HG03108 (cell line): Measurements from ENCODE around the gene RASGRP3.

Experiments
- ATAC-seq: cut with Tn5 transposase; IDR thresholded peaks from one replicate; pipeline ENCODE4 v1.9.1; 2021; ENCODE audit warnings: moderate library complexity; ENCODE audit not compliant: unreplicated experiment

RASGRP3 gene

GRCh38 chr2:33491441-33492084, 15.1 kb downstream of the RASGRP3 start:
- no peak for ATAC-seq

- no peak for ATAC-seq
Measured at GRCh38 chr2:33492399-33493134, 16.1 kb downstream of the RASGRP3 start.

DNA sequence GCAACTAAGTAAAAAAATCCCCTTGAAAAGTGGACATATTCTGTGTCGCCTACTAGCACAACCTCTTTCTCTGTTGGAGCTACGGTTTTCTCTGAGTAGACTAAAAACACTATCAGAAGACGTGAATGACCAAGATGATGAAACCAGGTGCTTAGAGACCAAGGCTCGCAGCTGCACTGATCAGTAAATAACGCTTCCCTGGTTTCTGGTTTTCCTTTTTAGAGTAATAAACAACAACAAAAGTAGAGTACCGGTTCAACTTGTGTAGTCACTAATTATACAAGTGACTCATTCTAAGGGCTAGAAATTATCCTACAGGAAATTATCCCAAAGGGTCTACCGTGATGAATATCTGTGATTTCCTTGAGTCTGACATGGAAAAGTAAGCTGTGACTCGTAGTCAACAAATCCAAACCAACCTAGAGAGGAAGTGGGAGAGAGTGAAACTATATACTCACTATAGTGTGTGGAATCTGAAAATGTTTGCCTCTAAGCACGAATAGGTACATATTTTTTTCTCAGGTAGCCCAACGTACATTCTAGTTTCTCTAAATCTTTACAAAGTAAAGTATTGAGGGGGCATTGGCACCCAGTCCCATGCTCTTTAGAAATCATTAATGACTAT, 17.8 kb downstream of the RASGRP3 start:
- ATAC-seq, result peak; percentile 47

DNA sequence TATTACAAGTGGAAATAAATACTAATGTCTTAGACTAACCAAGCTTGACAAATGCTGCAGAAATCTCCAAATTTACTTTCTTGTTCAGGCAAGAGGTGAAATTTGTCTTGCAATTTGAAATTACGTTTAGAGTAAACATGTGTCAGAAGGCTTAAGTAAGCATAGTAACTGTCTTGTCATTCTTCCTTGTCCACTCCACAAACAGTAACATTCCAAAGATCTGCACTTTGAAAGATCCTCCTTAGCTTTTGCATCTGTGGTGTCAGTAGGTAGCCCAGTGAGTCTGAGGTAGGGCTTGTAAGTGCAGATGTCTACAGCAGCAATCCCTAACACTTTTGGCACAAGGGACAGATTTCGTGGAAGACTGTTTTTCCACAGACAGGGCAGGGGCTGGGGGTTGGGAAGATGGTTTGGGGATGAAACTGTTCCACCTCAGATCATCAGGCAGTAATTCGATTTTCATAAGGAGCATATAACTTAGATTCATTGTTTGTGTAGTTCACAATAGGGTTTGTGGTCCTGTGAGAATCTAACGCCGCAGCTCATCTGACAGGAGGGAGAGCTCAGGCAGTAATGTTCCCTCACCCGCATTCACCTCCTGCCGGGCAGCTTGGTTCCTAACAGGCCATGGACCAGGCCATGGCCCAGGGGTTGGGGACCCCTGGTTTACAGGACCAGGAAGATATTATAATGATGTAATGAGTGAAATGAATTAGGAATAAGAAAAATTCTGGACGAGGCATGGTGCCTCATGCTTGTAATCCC, 18.6 kb downstream of the RASGRP3 start:
- no peak for ATAC-seq

GRCh38 chr2:33495683-33496082, 19.2 kb downstream of the RASGRP3 start:
- ATAC-seq, result no peak

DNA sequence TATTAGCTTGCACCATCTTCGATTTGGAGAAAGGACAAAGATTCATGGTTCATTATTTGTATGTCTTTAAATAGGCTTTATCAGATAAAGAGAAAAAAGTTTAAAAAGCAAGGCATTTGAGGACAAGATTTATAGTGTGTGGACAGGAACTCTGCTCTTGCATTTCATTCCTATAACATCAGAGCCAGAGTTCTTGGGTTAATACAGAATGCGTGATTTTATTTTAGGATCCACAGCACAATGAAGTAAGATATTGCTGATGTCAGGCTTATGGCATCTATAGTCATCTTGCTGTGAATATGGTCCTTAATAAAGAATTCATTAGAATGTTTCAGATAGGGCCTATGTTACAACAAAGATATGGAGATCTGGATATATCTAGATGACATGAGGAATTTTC, 19.7 kb downstream of the RASGRP3 start:
- no peak for ATAC-seq

- no peak for ATAC-seq
Measured at GRCh38 chr2:33496726-33497125, 20.3 kb downstream of the RASGRP3 start.

DNA sequence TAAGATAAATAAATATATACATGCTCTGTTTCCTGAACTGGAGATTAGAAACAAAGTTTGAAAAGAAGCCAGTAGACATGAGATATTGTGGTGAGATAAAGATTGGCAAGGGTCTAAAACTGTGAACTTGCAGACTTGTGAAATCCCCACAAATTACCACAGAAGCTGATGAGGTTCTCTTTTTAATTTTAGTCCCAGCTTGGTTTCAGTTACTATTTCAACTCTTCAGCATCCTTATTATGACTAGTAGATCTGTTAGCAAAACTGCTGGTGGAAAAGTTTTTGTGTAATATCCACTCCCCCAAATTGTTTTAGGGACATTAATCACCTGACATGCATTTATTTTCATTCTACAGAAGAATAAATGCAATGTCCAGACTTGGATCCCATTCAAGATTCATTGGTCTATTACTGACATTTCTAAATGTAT, 20.8 kb downstream of the RASGRP3 start:
- ATAC-seq, result peak; percentile 42

- ATAC-seq, result no peak
Measured at GRCh38 chr2:33498291-33498956, 22.0 kb downstream of the RASGRP3 start.

GRCh38 chr2:33500177-33500576, 23.7 kb downstream of the RASGRP3 start:
- no peak for ATAC-seq

DNA sequence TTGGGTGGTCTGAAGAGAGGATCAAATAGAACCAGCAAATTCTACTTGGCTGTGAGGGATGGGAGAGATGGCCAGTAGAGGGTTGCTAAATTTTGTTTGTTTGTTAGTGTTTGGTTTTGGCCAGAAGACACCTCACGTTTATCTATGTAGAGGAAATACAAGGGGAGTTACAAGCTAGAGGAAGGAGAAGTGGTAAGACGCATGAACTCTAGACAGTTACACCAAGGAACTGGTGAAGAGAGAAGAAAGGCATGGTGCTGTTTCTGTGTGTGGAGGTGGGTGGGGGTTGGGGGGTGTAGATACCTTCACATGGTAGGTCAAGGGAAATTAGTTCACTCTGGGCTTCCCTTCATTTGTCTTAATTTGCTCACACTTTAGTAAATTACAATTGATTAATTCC, 25.6 kb downstream of the RASGRP3 start:
- ATAC-seq, result no peak

- no peak for ATAC-seq
Measured at GRCh38 chr2:33503002-33503401, 26.6 kb downstream of the RASGRP3 start.

DNA sequence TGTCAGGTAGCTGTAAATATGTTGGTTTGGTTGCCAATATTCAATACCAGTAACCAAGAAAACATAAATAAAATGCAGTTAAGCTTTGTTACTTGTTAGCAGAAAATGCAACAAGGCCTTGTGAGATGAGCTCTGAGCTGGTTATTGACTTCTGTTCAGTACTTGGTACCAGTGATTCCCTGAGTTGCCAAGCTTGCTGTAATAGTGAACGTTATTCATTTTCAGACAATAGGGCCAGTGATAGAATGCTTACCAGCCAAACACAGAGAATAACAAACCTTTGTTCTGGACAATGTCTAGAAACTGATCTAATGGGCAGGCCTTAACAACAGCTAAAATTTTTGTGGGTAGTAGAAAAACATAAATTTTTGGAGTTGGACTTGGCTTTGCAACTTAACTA, 29.5 kb downstream of the RASGRP3 start:
- ATAC-seq, result no peak

- ATAC-seq, result no peak
Measured at GRCh38 chr2:33509908-33510585, 33.6 kb downstream of the RASGRP3 start.

DNA sequence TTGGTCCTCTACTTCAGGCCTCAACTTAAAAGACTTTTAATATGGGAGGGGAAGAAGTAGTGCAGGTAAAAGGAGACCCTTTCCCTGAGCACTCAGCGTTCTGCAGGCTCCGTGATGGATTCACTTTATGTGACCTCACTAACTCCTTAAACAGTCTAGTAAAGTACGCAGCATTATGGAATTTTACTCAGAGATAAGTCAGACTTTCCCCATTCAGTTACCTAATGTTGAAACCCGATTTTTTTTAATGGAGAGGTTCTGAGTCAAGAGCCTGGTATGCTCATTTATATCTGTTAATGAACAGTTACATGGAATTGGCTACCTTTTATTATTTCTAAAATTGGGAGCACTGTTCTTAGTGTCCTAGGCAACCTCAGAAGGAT, 34.1 kb downstream of the RASGRP3 start:
- ATAC-seq, result no peak

- no peak for ATAC-seq
Measured at GRCh38 chr2:33511141-33511540, 34.7 kb downstream of the RASGRP3 start.

GRCh38 chr2:33512112-33512511, 35.7 kb downstream of the RASGRP3 start:
- ATAC-seq, result no peak

GRCh38 chr2:33513480-33513879, 37.0 kb downstream of the RASGRP3 start:
- no peak for ATAC-seq

DNA sequence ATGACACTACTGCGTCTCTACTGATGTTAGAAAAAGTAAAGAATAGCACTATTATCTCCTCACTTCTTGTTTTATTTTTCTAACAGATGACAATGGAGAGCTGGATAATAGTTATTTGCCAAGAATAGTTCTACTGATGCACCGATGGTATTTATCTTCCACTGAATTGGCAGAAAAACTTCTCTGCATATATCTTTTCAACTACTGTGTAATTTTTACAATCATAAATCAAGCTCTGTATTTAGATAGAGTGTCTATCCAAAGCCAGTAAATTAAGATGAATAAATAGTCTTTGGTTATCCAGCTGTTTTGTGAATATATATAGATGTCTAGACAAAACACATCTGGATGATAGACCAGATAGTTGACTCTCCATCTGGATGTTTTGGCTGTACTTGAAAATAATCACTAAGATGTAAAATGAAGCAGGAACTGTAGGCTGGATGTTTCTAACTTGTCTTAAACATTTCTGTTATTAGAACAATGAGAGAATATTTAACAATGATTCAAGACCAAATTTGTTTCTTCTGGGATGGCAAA, 40.1 kb downstream of the RASGRP3 start:
- ATAC-seq, result no peak

DNA sequence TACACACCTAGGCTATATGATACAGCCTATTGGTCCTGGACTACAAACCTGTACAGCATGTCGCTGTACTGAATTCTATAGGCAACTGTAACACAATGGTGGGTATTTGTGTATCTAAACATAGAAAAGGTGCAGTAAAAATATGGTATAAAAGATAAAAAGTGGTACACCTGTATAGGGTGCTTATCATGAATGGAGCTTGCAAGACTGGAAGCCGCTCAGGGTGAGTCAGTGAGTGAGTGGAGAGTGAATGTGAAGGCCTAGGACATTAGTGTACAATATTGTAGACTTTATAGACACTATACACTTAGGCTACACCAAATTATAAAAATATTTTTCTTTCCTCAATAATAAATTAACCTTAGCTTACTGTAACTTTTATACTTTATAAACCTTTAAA, 41.8 kb downstream of the RASGRP3 start:
- ATAC-seq, result no peak
